Measurements from ENCODE around the gene PCNX1. TPM values are rescaled to one million over a fixed set of nuclear protein-coding genes. Genes with fewer than 3 reads are reported as not detected.
"Not testable (repeated sequence)": the region's sequence is repeated elsewhere in the genome, so short reads cannot be mapped to it uniquely, and the experiment has no call there.

The PCNX1 gene
- total RNA-seq, 1 donor from 2014 or later: 79.3 TPM

- Histone ChIP-seq H3K27ac (ENCODE audit: low read depth, low read length) (no peak overlapping the region), H3K9me3 (ENCODE audit: control insufficient read depth in 3 of 3, low read length in 3 of 3) (no peaks in the 10 kb centered on the region), H3K4me3 (ENCODE audit: low read length in 3 of 3) (no peak overlapping the region), H3K9ac (ENCODE audit: low read depth in 1 of 3, low read length in 3 of 3) (no peak overlapping the region), H3K27me3 (ENCODE audit: control insufficient read depth in 3 of 3, insufficient read depth in 3 of 3, low read length in 3 of 3) (no peaks in the 10 kb centered on the region), H3K4me1 (ENCODE audit: control insufficient read depth in 3 of 3, insufficient read depth in 3 of 3, low read length in 3 of 3) (no peaks in the 10 kb centered on the region), H3K36me3 (ENCODE audit: control insufficient read depth in 3 of 3, insufficient read depth in 3 of 3, low read length in 3 of 3) (peaks cover 2 to 5% (median 4%) of the 10 kb centered on the region in 3 donors)
These were observed 95.9 kb downstream of the PCNX1 start for GRCh38 chr14:71003156-71003555.

- no peak overlapping the region for H3K9ac ChIP-seq (ENCODE audit: low read depth in 1 of 3, low read length in 3 of 3)
- H3K36me3 ChIP-seq (ENCODE audit: control insufficient read depth in 3 of 3, insufficient read depth in 3 of 3, low read length in 3 of 3): peaks cover 2 to 5% (median 4%) of the 10 kb centered on the region in 3 donors
- no peaks in the 10 kb centered on the region for H3K4me1 ChIP-seq (ENCODE audit: control insufficient read depth in 3 of 3, insufficient read depth in 3 of 3, low read length in 3 of 3)
- H3K9me3 ChIP-seq (ENCODE audit: control insufficient read depth in 3 of 3, low read length in 3 of 3): no peaks in the 10 kb centered on the region
- H3K4me3 ChIP-seq (ENCODE audit: low read length in 3 of 3): no peak overlapping the region
- H3K27me3 ChIP-seq (ENCODE audit: control insufficient read depth in 3 of 3, insufficient read depth in 3 of 3, low read length in 3 of 3): no peaks in the 10 kb centered on the region
- no peak overlapping the region for H3K27ac ChIP-seq (ENCODE audit: low read depth, low read length)
These were observed 97.2 kb downstream of the PCNX1 start for GRCh38 chr14:71004481-71004880.

- Histone ChIP-seq H3K27ac (ENCODE audit: low read depth, low read length) (no peak overlapping the region), H3K36me3 (ENCODE audit: control insufficient read depth in 3 of 3, insufficient read depth in 3 of 3, low read length in 3 of 3) (peaks cover 2 to 5% (median 4%) of the 10 kb centered on the region in 3 donors), H3K9ac (ENCODE audit: low read depth in 1 of 3, low read length in 3 of 3) (no peak overlapping the region), H3K4me3 (ENCODE audit: low read length in 3 of 3) (no peak overlapping the region), H3K9me3 (ENCODE audit: control insufficient read depth in 3 of 3, low read length in 3 of 3) (no peaks in the 10 kb centered on the region), H3K4me1 (ENCODE audit: control insufficient read depth in 3 of 3, insufficient read depth in 3 of 3, low read length in 3 of 3) (no peaks in the 10 kb centered on the region), H3K27me3 (ENCODE audit: control insufficient read depth in 3 of 3, insufficient read depth in 3 of 3, low read length in 3 of 3) (no peaks in the 10 kb centered on the region)
These were observed 97.8 kb downstream of the PCNX1 start for GRCh38 chr14:71005076-71005475.

GRCh38 chr14:71006200-71006563 is 98.9 kb downstream of the PCNX1 start:
- no peak overlapping the region for H3K9ac ChIP-seq (ENCODE audit: low read depth in 1 of 3, low read length in 3 of 3)

GRCh38 chr14:71011479-71011878 is 104.2 kb downstream of the PCNX1 start:
- no peaks in the 10 kb centered on the region for H3K27me3 ChIP-seq (ENCODE audit: control insufficient read depth in 3 of 3, insufficient read depth in 3 of 3, low read length in 3 of 3)
- H3K4me1 ChIP-seq (ENCODE audit: control insufficient read depth in 3 of 3, insufficient read depth in 3 of 3, low read length in 3 of 3): no peaks in the 10 kb centered on the region
- H3K9ac ChIP-seq (ENCODE audit: low read depth in 1 of 3, low read length in 3 of 3): no peak overlapping the region
- H3K4me3 ChIP-seq (ENCODE audit: low read length in 3 of 3): no peak overlapping the region
- H3K36me3 ChIP-seq (ENCODE audit: control insufficient read depth in 3 of 3, insufficient read depth in 3 of 3, low read length in 3 of 3): peaks cover 0 to 7% (median 6%) of the 10 kb centered on the region in 3 donors
- H3K27ac ChIP-seq (ENCODE audit: low read depth, low read length): no peak overlapping the region
- no peaks in the 10 kb centered on the region for H3K9me3 ChIP-seq (ENCODE audit: control insufficient read depth in 3 of 3, low read length in 3 of 3)

More at GRCh38 chr14:71006200-71006563, 98.9 kb downstream of the PCNX1 start:
- Histone ChIP-seq H3K4me1 (ENCODE audit: control insufficient read depth in 3 of 3, insufficient read depth in 3 of 3, low read length in 3 of 3) (no peaks in the 10 kb centered on the region), H3K9me3 (ENCODE audit: control insufficient read depth in 3 of 3, low read length in 3 of 3) (no peaks in the 10 kb centered on the region), H3K27ac (ENCODE audit: low read depth, low read length) (no peak overlapping the region), H3K4me3 (ENCODE audit: low read length in 3 of 3) (no peak overlapping the region), H3K36me3 (ENCODE audit: control insufficient read depth in 3 of 3, insufficient read depth in 3 of 3, low read length in 3 of 3) (peaks cover 2 to 5% (median 4%) of the 10 kb centered on the region in 3 donors), H3K27me3 (ENCODE audit: control insufficient read depth in 3 of 3, insufficient read depth in 3 of 3, low read length in 3 of 3) (no peaks in the 10 kb centered on the region)

- peaks cover 0 to 9% (median 6%) of the 10 kb centered on the region in 3 donors for H3K36me3 ChIP-seq (ENCODE audit: control insufficient read depth in 3 of 3, insufficient read depth in 3 of 3, low read length in 3 of 3)
These were observed 105.6 kb downstream of the PCNX1 start for GRCh38 chr14:71012888-71013287.

GRCh38 chr14:71013551-71014192 is 106.4 kb downstream of the PCNX1 start:
- H3K4me1 ChIP-seq (ENCODE audit: control insufficient read depth in 3 of 3, insufficient read depth in 3 of 3, low read length in 3 of 3): no peaks in the 10 kb centered on the region
- H3K36me3 ChIP-seq (ENCODE audit: control insufficient read depth in 3 of 3, insufficient read depth in 3 of 3, low read length in 3 of 3): peaks cover 0 to 9% (median 7%) of the 10 kb centered on the region in 3 donors
- no peaks in the 10 kb centered on the region for H3K9me3 ChIP-seq (ENCODE audit: control insufficient read depth in 3 of 3, low read length in 3 of 3)
- no peak overlapping the region for H3K27ac ChIP-seq (ENCODE audit: low read depth, low read length)
- no peak overlapping the region for H3K4me3 ChIP-seq (ENCODE audit: low read length in 3 of 3)
- H3K27me3 ChIP-seq (ENCODE audit: control insufficient read depth in 3 of 3, insufficient read depth in 3 of 3, low read length in 3 of 3): no peaks in the 10 kb centered on the region
- H3K9ac ChIP-seq (ENCODE audit: low read depth in 1 of 3, low read length in 3 of 3): no peak overlapping the region

More at GRCh38 chr14:71012888-71013287, 105.6 kb downstream of the PCNX1 start:
- no peaks in the 10 kb centered on the region for H3K9me3 ChIP-seq (ENCODE audit: control insufficient read depth in 3 of 3, low read length in 3 of 3)
- H3K9ac ChIP-seq (ENCODE audit: low read depth in 1 of 3, low read length in 3 of 3): no peak overlapping the region
- no peak overlapping the region for H3K4me3 ChIP-seq (ENCODE audit: low read length in 3 of 3)
- H3K27me3 ChIP-seq (ENCODE audit: control insufficient read depth in 3 of 3, insufficient read depth in 3 of 3, low read length in 3 of 3): no peaks in the 10 kb centered on the region
- H3K4me1 ChIP-seq (ENCODE audit: control insufficient read depth in 3 of 3, insufficient read depth in 3 of 3, low read length in 3 of 3): no peaks in the 10 kb centered on the region
- H3K27ac ChIP-seq (ENCODE audit: low read depth, low read length): no peak overlapping the region

- H3K4me3 ChIP-seq (ENCODE audit: low read length in 3 of 3); H3K9ac ChIP-seq (ENCODE audit: low read depth in 1 of 3, low read length in 3 of 3); H3K27me3 ChIP-seq (ENCODE audit: control insufficient read depth in 3 of 3, insufficient read depth in 3 of 3, low read length in 3 of 3); H3K27ac ChIP-seq (ENCODE audit: low read depth, low read length); H3K9me3 ChIP-seq (ENCODE audit: control insufficient read depth in 3 of 3, low read length in 3 of 3); H3K4me1 ChIP-seq (ENCODE audit: control insufficient read depth in 3 of 3, insufficient read depth in 3 of 3, low read length in 3 of 3): not testable (repeated sequence)
- peaks cover 2 to 12% (median 10%) of the 10 kb centered on the region in 3 donors for H3K36me3 ChIP-seq (ENCODE audit: control insufficient read depth in 3 of 3, insufficient read depth in 3 of 3, low read length in 3 of 3)
These were observed 112.7 kb downstream of the PCNX1 start for GRCh38 chr14:71019917-71020316.

GRCh38 chr14:71021347-71022011 is 114.2 kb downstream of the PCNX1 start:
- H3K9ac ChIP-seq (ENCODE audit: low read depth in 1 of 3, low read length in 3 of 3): no peak overlapping the region
- H3K9me3 ChIP-seq (ENCODE audit: control insufficient read depth in 3 of 3, low read length in 3 of 3): no peaks in the 10 kb centered on the region
- no peak overlapping the region for H3K4me3 ChIP-seq (ENCODE audit: low read length in 3 of 3)
- H3K27me3 ChIP-seq (ENCODE audit: control insufficient read depth in 3 of 3, insufficient read depth in 3 of 3, low read length in 3 of 3): no peaks in the 10 kb centered on the region
- no peaks in the 10 kb centered on the region for H3K4me1 ChIP-seq (ENCODE audit: control insufficient read depth in 3 of 3, insufficient read depth in 3 of 3, low read length in 3 of 3)
- H3K27ac ChIP-seq (ENCODE audit: low read depth, low read length): no peak overlapping the region
- H3K36me3 ChIP-seq (ENCODE audit: control insufficient read depth in 3 of 3, insufficient read depth in 3 of 3, low read length in 3 of 3): peaks cover 2 to 10% (median 9%) of the 10 kb centered on the region in 3 donors

Measured in skeletal muscle tissue (tissue), 4 donors.